GM12875 (cell line): Measurements from ENCODE around the gene LRRC41.
A peak's percentile ranks its signal among the peaks of the same experiment; 100 is the strongest.
"Not testable (repeated sequence)": the region's sequence is repeated elsewhere in the genome, so short reads cannot be mapped to it uniquely, and the experiment has no call there.

ENCODE experiments used
- H3K4me3 ChIP-seq: one replicate; pipeline ENCODE4 v1.5.1; 2011; ENCODE audit warnings: low read depth, low read length, control low read depth
- CTCF ChIP-seq: IDR thresholded peaks from 2 replicates; pipeline ENCODE4 v1.5.1; 2011; ENCODE audit warnings: low read depth, mild to moderate bottlenecking, control low read depth, inconsistent platforms, low read length, moderate library complexity, borderline replicate concordance; ENCODE audit not compliant: insufficient read depth

LRRC41 gene

GRCh38 chr1:46254668-46255067 is 48.7 kb downstream of the LRRC41 start:
- H3K4me3 ChIP-seq: no peak overlapping the region
- TF ChIP-seq CTCF: no peak

- TF ChIP-seq CTCF: peak; percentile 23; the same call in 1 of the 2 replicates
These were observed 55.1 kb downstream of the LRRC41 start for GRCh38 chr1:46248122-46248920.

GRCh38 chr1:46247436-46248121 is 55.8 kb downstream of the LRRC41 start, which contains the start of gene RAD54L:
Gene RAD54L, plus strand, starts transcription at chr1:46247763. Its CDS starts 643 bp downstream, at chr1:46248406.
- TF ChIP-seq CTCF: no peak
- H3K4me3 ChIP-seq: peak within 1 kb of the TSS; percentile 77

More at GRCh38 chr1:46248122-46248920, 55.1 kb downstream of the LRRC41 start:
- H3K4me3 ChIP-seq: peak overlapping the region; percentile 70

GRCh38 chr1:46246548-46247435 is 56.6 kb downstream of the LRRC41 start:
- H3K4me3 ChIP-seq: peak overlapping the region; percentile 77
- TF ChIP-seq CTCF: no peak

- H3K4me3 ChIP-seq: not testable (repeated sequence)
These were observed 57.3 kb downstream of the LRRC41 start for GRCh38 chr1:46246136-46246535.

- H3K4me3 ChIP-seq: no peak overlapping the region
- peak; percentile 39; the same call in 1 of the 2 replicates for TF ChIP-seq CTCF
These were observed 58.6 kb downstream of the LRRC41 start for GRCh38 chr1:46244656-46245371.

GRCh38 chr1:46243831-46244230 is 59.6 kb downstream of the LRRC41 start:
- not testable (repeated sequence) for H3K4me3 ChIP-seq
